Loucy (cell line): ENCODE measurements around the gene KAT8.

Source experiments
- H2AFZ ChIP-seq: fragments of 200-600 bp; sonication (generic); 2 replicates; pipeline ENCODE4 v1.6.0; 2016; ENCODE audit warnings: antibody characterized with exemption, mild to moderate bottlenecking, low read length, moderate library complexity
- H3F3A ChIP-seq: fragments of 200-600 bp; 2 replicates; pipeline ENCODE4 v1.6.0; 2016; ENCODE audit warnings: antibody characterized with exemption, low read depth, mild to moderate bottlenecking
- H3K27me3 ChIP-seq: fragments of 200-600 bp; sonication (generic); 2 replicates; pipeline ENCODE4 v1.6.1; 2014; ENCODE audit warnings: low read length, mild to moderate bottlenecking; ENCODE audit not compliant: insufficient read depth, poor library complexity, severe bottlenecking
- H3K36me3 ChIP-seq: fragments of 200-600 bp; sonication (generic); 2 replicates; pipeline ENCODE4 v1.6.1; 2016; ENCODE audit warnings: low read length; ENCODE audit not compliant: insufficient read depth
- H3K4me1 ChIP-seq: fragments of 200-600 bp; sonication (generic); 2 replicates; pipeline ENCODE4 v1.5.1; 2014; ENCODE audit warnings: low read length, mild to moderate bottlenecking; ENCODE audit not compliant: insufficient read depth, poor library complexity, severe bottlenecking
- H3K4me2 ChIP-seq: fragments of 200-600 bp; sonication (generic); 2 replicates; pipeline ENCODE4 v1.6.0; 2014; ENCODE audit warnings: antibody characterized with exemption, low read length, low read depth, mild to moderate bottlenecking; ENCODE audit not compliant: poor library complexity, severe bottlenecking
- H3K4me3 ChIP-seq: fragments of 200-600 bp; sonication (generic); 2 replicates; pipeline ENCODE4 v1.5.1; 2014; ENCODE audit warnings: low read length, mild to moderate bottlenecking, mixed read lengths; ENCODE audit not compliant: poor library complexity, severe bottlenecking
- H3K79me2 ChIP-seq: fragments of 200-600 bp; sonication (generic); 2 replicates; pipeline ENCODE4 v1.6.1; 2014; ENCODE audit warnings: low read length; ENCODE audit not compliant: insufficient read depth
- H3K9ac ChIP-seq: fragments of 200-600 bp; sonication (generic); 2 replicates; pipeline ENCODE4 v1.6.0; 2014; ENCODE audit warnings: mild to moderate bottlenecking, low read depth, low read length, moderate library complexity; ENCODE audit not compliant: poor library complexity, severe bottlenecking
- H3K9me2 ChIP-seq: fragments of 200-600 bp; sonication (generic); replicated peaks from 2 replicates; pipeline ENCODE4 v1.6.1; 2016; ENCODE audit warnings: low read depth, low read length, mixed read lengths
- H3K9me3 ChIP-seq: fragments of 200-600 bp; sonication (generic); 2 replicates; pipeline ENCODE4 v1.6.1; 2014; ENCODE audit warnings: mild to moderate bottlenecking, antibody characterized with exemption, low read length, low read depth; ENCODE audit not compliant: insufficient read depth
- H4K20me1 ChIP-seq: fragments of 200-600 bp; sonication (generic); 2 replicates; pipeline ENCODE4 v1.6.0; 2014; ENCODE audit warnings: antibody characterized with exemption, low read length, mild to moderate bottlenecking; ENCODE audit not compliant: insufficient read depth, poor library complexity, severe bottlenecking
- CTCF ChIP-seq: fragments of 200-600 bp; sonication (generic); conservative IDR thresholded peaks from 2 replicates; pipeline ENCODE4 v1.5.1; 2014; ENCODE audit warnings: mild to moderate bottlenecking, antibody characterized with exemption, low read length
- EZH2phosphoT487 ChIP-seq: fragments of 200-600 bp; IDR thresholded peaks from 2 replicates; pipeline ENCODE4 v1.6.1; 2018; ENCODE audit warnings: antibody characterized with exemption, mild to moderate bottlenecking, moderate library complexity, borderline replicate concordance

Gene KAT8

DNA sequence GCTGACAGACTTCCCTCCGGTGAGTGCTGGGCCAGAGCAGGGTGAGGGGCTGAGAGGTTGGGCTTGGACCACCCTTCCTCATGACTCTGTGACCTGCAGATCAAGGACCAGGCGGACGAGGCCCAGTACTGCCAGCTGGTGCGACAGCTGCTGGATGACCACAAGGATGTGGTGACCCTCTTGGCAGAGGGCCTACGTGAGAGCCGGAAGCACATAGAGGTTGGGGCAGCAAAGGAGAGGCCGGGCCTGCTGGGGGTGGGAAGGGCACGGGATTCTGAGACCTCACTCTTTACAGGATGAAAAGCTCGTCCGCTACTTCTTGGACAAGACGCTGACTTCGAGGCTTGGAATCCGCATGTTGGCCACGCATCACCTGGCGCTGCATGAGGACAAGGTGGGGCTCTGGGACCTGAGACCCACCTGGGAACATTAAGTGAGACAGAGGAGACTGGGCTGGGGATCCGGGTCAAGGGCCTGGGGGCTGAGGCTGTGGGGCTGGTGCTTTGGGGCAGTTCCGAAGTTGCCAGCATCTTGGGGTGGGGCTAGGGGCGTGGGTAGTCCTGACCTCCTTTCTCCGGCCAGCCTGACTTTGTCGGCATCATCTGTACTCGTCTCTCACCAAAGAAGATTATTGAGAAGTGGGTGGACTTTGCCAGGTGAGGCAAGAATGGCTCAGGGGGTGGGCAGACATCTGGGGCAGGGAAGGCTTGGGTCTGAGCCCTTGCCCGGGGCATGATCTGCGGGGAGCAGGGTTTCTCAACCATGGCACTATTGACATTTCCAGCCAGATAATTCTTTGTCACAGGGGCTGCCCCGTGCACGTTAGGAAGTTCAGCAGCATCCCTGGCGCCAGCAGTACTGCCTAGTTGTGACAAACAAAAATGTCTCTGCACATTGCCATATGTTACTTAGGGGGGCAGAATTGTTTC is 7.1 kb upstream of the KAT8 start:
- TF ChIP-seq EZH2phosphoT487, result no peak
- TF ChIP-seq CTCF, result no peak
- no peak overlapping the region for H3K4me2 ChIP-seq

DNA sequence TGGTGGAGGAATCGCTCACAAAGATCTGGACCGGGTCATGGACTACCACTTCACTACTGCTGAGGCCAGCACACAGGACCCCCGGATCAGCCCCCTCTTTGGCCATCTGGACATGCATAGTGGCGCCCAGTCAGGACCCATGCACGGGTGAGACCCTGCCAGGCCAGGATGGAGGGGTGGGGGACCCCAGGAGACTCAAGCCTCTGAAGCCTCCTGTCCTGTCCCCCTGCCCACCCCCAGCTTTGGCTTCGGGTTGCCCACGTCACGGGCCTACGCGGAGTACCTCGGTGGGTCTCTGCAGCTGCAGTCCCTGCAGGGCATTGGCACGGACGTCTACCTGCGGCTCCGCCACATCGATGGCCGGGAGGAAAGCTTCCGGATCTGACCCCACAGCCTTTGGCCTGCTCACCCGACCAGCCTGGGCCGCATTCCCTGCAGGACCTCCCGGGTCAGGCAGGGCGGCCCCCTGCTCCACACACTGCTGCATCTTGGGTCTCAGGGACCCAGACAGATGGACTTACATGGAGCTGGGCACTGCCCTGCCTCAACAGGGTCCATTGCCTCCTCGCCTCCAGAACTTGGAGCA is 5.5 kb upstream of the KAT8 start:
- H3K4me2 ChIP-seq, result no peak overlapping the region
- H3K9me2 ChIP-seq, result no peaks in the 10 kb centered on the region
- peaks cover 5% of the 10 kb centered on the region; the same call in 1 of the 2 replicates for H3F3A ChIP-seq
- H3K9me3 ChIP-seq, result no peaks in the 10 kb centered on the region
- peaks cover 29% of the 10 kb centered on the region for H3K79me2 ChIP-seq
- H2AFZ ChIP-seq, result no peak overlapping the region
- peaks cover 12% of the 10 kb centered on the region; the same call in 1 of the 2 replicates for H3K36me3 ChIP-seq
- no peaks in the 10 kb centered on the region for H3K27me3 ChIP-seq
- TF ChIP-seq EZH2phosphoT487, result no peak
- no peak for TF ChIP-seq CTCF
- H4K20me1 ChIP-seq, result peaks cover 5% of the 10 kb centered on the region
- H3K4me1 ChIP-seq, result peaks cover 11% of the 10 kb centered on the region
- H3K9ac ChIP-seq, result no peak overlapping the region
- no peak overlapping the region for H3K4me3 ChIP-seq

More for the DNA sequence above, 7.1 kb upstream of the KAT8 start:
- Histone ChIP-seq H3F3A (peaks cover 10% of the 10 kb centered on the region; the same call in 1 of the 2 replicates), H3K4me1 (peaks cover 14% of the 10 kb centered on the region), H3K36me3 (peaks cover 12% of the 10 kb centered on the region; the same call in 1 of the 2 replicates), H3K79me2 (peaks cover 29% of the 10 kb centered on the region), H3K4me3 (no peak overlapping the region), H3K9me2 (no peaks in the 10 kb centered on the region), H2AFZ (no peak overlapping the region), H4K20me1 (peaks cover 5% of the 10 kb centered on the region), H3K9me3 (no peaks in the 10 kb centered on the region), H3K9ac (no peak overlapping the region), H3K27me3 (no peaks in the 10 kb centered on the region)

DNA sequence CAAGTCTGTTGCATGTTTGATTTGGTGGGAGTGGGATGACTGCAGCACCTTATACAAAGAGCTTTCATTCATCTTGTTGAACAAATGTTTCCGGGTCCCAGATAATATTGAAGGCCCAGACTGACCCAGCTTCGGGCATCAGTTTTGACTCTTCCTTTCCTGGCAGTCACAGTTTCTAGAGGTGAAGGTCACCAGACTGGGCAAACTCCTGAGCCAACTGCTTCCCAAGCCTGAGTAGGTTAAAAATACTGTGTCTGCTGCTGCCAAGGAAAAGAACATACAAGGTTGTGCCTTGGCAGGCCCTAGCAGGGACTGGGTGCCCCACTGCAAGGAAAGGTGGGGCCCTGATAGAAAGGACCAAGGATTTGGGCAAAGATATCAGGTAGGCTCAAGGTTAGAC is 4.8 kb upstream of the KAT8 start:
- Histone ChIP-seq H2AFZ (no peak overlapping the region), H4K20me1 (peaks cover 5% of the 10 kb centered on the region), H3K9me3 (no peaks in the 10 kb centered on the region), H3F3A (peaks cover 4% of the 10 kb centered on the region; the same call in 1 of the 2 replicates), H3K9ac (no peak overlapping the region), H3K4me3 (no peak overlapping the region), H3K36me3 (peaks cover 12% of the 10 kb centered on the region; the same call in 1 of the 2 replicates), H3K79me2 (peaks cover 24% of the 10 kb centered on the region), H3K27me3 (no peaks in the 10 kb centered on the region), H3K9me2 (no peaks in the 10 kb centered on the region), H3K4me2 (no peak overlapping the region), H3K4me1 (peaks cover 7% of the 10 kb centered on the region)
- TF ChIP-seq EZH2phosphoT487, result no peak
- TF ChIP-seq CTCF, result no peak
